Endothelial cell of umbilical vein (primary cell): ENCODE data around the gene DIPK1C.

Source experiments
- FOS ChIP-seq: IDR thresholded peaks from 2 replicates; pipeline ENCODE4 v1.6.1; 2011; ENCODE audit warnings: mild to moderate bottlenecking, low read length, moderate library complexity, borderline replicate concordance; ENCODE audit not compliant: insufficient read depth
- POLR2A ChIP-seq: IDR thresholded peaks from 2 replicates; pipeline ENCODE4 v1.6.1; 2012; ENCODE audit warnings: low read depth, mild to moderate bottlenecking, control low read depth, low read length
- POLR2AphosphoS5 ChIP-seq: IDR thresholded peaks from 2 replicates; pipeline ENCODE4 v1.6.1; 2012; ENCODE audit warnings: low read depth, mild to moderate bottlenecking, control low read depth, low read length, moderate library complexity; ENCODE audit not compliant: insufficient read depth
- TF ChIP-seq, protein P1 (sequence below), 2 donors: IDR thresholded peaks; 1 replicate in 1 of 2; 2 replicates in 1 of 2; pipeline ENCODE4 v1.5.1; 2011; ENCODE audit warnings: low read length in 2 of 2, mild to moderate bottlenecking in 2 of 2, moderate library complexity in 2 of 2, control low read depth in 1 of 2, inconsistent platforms in 1 of 2, low read depth in 1 of 2; ENCODE audit not compliant: insufficient read depth in 1 of 2; ENCODE audit errors: extremely low read depth in 1 of 2

GRCh38 chr18:74412116-74412880 lies 44.8 kb downstream of the DIPK1C start:
- TF ChIP-seq, protein P1, sequence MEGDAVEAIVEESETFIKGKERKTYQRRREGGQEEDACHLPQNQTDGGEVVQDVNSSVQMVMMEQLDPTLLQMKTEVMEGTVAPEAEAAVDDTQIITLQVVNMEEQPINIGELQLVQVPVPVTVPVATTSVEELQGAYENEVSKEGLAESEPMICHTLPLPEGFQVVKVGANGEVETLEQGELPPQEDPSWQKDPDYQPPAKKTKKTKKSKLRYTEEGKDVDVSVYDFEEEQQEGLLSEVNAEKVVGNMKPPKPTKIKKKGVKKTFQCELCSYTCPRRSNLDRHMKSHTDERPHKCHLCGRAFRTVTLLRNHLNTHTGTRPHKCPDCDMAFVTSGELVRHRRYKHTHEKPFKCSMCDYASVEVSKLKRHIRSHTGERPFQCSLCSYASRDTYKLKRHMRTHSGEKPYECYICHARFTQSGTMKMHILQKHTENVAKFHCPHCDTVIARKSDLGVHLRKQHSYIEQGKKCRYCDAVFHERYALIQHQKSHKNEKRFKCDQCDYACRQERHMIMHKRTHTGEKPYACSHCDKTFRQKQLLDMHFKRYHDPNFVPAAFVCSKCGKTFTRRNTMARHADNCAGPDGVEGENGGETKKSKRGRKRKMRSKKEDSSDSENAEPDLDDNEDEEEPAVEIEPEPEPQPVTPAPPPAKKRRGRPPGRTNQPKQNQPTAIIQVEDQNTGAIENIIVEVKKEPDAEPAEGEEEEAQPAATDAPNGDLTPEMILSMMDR (IDR thresholded peaks at IDR 0.05; ENCODE audit: extremely low read depth in 1 of 2, insufficient read depth in 1 of 2, low read depth in 1 of 2, low read length in 2 of 2): no peak
- no peak for TF ChIP-seq FOS
- TF ChIP-seq POLR2AphosphoS5: no peak
- TF ChIP-seq POLR2A: no peak
